Activated T-helper 1 cell treated with Interleukin-2 at 50 U/mL for 16 hours (primary cell): ENCODE data around the gene SPRR1A.

Source experiments
- DNase-seq: peaks from one replicate; pipeline ENCODE4 v3.0.0-alpha.2; 2020; ENCODE audit warnings: low read depth

Gene SPRR1A, protein sequence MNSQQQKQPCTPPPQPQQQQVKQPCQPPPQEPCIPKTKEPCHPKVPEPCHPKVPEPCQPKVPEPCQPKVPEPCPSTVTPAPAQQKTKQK

DNA sequence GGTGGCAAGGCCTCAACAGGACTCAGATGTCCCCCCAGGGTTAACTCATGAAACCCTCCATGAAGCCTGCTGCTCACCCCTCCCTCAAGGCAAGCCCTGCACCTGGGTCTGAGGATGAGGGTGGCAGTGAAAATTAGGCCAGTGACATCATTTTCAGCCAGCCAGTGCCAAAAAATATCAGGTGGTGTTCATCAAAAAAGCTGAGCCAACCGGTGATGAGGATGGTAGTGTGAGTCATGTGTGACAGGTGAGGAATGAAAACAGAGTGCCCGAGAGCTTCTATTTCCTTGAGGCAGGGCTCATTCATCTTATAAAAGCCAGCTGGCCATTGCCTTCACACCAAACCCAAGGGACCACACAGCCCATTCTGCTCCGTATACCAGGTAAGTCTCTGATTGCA lies at the start of gene SPRR1A:
TSS of gene SPRR1A (plus strand) at position 339 of the 400 bp plus-strand sequence. CDS start 1,150 bp downstream, outside the sequence.
- DNase-seq: no peak

DNA sequence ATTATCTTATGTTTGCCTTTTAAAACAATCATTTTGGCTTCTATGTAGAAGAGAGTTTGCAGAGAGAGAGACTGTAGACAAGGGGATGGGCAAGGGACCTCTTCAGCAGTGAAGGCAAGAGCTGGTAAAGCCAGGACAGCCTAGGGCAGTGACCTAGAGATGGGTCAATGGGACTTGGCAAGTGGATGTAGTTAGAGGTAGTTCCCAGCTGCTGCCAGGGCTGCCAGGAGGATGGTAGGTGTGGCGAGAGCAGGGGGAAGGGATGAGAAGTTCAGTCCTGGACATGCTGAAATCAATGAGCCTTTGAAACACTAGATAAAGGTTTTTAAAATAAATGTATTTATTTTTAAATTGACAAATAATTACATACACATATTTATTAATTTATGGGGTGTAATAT lies 43.3 kb upstream of the SPRR1A start:
- no peak for DNase-seq

DNA sequence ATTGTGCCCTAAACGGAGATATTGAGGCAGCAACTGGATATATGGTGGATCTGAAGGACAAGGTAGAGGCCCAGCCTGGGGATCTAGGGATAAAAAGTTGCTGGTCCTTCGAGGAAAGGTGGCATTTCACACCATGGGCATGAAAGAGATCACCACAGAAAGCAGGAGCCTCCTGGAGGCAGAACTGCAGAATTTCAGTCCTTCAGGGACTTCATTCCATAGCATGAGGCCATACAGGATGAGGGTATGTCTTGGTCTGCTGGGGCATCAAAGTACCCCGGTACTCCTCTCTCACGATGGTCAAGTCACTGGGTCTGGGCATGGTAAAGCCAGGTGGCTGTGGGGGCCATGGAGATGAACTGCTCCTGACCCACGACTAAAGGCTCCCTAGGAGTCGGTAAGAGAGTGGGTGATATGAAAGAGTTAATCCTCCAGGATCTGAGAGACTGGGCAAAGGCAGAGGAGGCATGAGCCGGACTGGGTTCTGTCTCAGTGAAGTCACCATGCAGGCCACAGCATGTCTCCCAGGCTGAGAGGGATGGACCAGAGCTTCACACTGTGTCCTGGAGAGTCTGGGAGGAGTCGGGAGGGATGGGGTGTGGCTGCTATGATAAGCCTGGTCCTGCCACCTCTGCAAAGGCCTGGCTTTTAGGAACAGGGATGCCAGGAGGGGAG lies 42.7 kb upstream of the SPRR1A start:
- no peak for DNase-seq

DNA sequence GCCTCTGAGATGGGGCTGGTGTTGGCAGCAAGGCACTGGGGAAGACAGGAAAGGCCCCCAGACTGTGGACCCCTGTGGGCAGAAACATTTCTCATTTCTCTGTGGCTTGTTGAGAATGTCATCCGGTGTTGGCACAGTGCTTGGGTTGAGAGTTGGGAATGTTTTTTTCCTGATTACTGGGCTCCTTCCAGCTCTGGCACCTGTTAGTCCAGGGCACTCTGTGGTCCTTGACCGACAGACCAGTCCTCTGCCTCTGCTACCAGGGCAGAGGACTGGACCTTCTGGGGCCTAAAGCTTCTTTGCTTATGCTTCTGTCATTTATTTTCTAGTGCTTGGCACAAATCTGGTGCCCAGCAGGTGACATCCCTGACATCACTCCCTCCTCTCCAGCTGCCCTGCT lies 41.7 kb upstream of the SPRR1A start:
- DNase-seq: no peak

DNA sequence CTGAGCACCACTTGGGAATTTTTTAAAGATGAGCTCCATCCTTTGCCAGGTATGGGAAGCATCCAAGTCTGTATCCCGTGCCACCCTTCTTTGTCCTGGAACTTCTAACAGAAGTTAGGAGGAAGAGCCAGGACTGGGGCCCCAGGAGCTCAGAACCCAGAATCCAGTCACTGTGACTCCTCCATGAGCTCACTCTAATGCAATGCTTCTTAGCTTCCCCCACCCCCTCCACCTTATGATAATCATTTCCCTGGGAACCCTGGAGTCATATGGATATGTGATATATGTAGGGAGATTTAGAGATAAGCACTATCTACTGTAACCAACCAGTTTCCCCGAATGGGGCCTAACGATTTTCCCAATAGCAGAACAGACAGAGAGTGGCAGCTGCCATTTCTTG lies 37.6 kb upstream of the SPRR1A start:
- DNase-seq: no peak

DNA sequence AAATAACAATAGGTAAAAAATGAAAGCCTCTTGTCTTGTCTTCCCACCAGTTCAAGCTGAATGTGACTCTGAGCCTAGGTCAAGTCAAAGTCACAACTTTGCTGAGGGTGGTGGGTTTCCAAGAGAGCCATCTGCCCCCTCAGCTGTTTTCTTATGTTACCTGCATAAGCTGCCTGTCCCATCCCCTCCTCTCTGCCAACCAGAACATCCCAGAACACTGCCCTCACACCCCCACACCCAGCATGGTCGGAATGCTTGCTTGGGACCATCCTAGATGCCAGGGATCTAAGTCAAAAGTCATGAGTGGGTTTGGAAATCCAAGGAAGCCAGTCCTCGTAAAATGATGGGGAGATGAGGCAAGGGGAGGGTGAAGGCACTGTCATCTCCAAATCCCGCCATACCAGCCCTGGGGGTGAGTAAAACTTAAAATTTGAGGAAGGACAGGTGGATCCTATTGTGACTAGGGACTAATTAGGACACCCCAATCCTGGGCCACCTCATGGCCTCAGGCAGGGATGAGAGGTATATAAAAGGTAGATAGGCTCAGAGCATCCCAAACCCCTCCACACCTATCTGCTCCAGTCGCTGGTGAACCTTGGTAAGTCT lies 37.1 kb upstream of the SPRR1A start, which contains the start of gene SPRR5:
TSS of gene SPRR5 (plus strand) at position 556 of the 606 bp plus-strand sequence. CDS start 1,349 bp downstream, outside the sequence.
- DNase-seq: no peak

DNA sequence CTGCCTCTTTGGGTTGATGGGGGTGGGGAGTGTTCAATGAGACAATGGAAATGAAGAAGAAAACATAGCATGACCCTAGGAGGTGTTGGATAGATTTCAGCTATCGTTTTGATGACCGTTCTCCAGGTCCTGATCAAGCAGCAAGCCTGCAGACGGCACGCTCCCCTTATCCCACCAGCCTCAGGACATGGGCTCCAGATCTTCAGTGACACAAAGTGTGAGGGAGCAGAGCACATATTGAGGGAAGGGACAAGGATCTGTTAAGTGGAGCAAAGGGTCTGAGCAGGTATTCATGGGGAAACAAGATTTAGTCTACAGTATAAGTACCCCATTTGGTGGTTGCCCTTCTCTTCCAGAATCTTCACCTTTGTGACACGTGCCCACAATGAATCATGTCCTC lies 32.2 kb upstream of the SPRR1A start:
- no peak for DNase-seq

DNA sequence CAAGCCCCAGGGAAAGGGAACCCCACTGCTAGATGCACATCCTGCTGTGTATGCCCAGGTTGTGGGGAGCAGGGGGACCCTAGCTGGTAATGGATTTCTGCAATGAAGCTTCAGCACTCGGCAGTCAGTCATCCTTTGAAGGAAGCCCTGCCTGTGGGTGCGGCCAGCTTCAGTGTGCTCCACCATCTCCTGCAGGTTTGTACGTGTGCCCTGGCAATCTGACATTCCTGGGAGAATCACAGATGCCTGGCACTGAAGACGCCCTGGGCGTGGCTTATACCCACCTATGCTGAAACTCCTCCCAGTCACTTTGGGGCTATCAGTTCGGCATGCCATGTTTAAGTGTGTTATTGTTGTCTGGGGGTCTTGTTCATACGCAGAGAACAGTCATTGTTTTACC lies 30.1 kb upstream of the SPRR1A start:
- DNase-seq: no peak

DNA sequence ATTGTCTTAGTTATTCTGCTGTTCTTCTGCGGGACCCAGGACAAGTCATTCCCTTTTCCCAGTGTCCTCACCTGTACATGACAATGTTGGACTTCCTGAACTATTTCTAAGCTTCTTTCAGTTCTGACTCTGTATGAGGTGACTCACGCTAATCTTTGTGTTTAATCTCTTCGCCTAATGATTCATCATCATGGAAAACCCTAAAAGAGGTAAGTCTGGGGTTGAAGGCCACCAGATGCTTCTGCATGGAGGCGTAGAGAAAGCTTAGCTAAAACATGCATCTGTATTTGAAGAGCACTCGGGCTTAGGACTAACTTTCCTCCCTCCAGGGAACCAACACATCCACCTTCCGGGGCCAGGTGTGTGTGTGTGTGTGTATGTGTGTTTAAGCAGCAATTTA lies 29.4 kb upstream of the SPRR1A start:
- no peak for DNase-seq

DNA sequence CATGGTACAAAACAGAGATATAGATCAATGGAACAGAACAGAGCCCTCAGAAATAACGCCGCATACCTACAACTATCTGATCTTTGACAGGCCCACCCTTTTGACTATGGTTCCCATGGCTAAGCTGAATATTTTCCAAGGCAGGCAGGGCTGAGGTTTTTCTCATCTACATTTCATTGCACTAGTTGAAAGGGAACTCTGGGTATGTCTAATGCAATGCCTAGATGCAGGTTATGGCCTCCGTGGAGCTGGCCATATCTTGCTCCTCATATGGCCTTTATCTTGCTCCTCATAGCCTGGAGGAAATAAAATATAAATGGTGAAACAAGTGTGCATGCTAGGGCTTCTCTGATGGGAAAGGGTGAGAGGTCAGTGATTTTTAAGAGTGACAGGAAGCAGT lies 26.3 kb upstream of the SPRR1A start:
- DNase-seq: no peak

DNA sequence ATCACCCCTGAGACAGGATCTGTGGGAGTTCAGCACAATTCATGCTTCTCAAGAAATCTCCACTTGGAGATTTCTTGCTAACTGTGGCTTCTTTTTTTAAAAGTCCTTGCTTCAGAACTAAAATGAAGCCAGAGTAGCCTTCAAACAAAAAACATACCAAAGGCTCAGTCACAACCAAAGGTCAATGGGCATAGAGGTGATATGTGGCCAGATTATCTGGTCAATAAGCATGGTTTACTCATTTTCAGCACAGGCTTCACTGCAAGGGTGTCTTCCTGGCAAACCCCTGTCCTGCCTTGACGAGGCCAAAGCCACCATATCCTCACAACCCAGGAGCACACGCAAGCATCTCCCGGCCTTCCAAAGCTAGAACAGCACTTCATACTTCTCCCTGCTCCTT lies 24.6 kb upstream of the SPRR1A start:
- no peak for DNase-seq

DNA sequence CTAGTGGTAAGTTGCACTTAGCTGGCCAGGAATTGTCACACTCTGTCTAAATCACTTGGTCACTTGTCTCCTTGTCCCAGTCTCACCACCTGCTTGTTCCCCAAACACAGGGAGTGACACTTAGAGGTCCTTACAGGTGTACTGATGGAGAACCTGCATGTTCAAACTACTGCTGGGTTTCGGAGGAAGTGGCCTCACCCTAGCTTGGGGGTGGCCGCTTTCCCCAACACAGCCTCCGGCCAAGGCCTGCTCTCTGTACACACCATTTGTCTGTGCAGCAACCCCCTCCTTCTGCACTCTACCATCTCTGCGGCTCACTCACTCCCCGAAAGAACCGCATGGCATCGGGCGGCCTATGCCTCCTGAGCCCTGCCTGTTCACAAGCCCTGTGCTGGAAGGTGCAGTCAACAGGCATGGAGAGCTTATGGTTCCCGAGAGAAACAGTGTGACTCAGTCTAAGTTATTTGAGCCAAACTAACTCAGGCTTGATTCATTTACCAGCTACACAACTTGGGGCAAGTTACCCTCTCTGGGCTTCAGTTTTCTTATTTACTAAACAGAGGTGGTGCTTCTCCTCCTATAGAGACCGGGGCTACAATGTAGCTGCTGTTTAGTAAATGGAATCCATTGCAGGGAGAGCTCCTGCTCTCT lies 24.0 kb upstream of the SPRR1A start:
- DNase-seq: no peak

DNA sequence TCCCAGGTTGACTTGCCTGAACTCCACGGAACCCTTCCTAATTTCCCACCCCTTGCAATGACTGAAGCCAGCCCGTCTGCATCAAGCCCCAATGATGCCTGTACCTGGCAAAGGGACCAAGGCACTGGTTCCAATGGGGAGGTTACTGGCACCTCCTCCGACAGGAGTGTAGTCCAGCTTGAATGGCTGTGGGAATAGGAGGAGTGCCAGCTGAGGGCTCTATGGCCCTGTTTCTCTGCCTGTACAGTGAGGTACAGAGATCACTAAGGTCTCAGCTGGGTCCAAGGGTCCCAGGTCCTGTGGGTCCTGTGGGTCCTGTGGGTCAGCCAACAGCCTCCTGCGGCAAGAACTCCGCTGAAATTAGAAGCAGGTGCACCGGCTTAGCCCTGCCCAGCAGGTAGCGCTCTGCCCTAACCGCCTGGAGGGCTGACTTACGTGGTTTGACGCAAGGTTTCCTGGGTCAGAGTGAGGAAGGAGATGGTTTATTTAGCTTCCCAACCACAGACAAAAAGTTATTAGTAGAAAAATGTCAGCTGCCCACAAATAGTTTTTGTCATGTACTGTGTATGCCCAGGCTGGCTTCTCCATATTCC lies 23.3 kb upstream of the SPRR1A start:
- no peak for DNase-seq

DNA sequence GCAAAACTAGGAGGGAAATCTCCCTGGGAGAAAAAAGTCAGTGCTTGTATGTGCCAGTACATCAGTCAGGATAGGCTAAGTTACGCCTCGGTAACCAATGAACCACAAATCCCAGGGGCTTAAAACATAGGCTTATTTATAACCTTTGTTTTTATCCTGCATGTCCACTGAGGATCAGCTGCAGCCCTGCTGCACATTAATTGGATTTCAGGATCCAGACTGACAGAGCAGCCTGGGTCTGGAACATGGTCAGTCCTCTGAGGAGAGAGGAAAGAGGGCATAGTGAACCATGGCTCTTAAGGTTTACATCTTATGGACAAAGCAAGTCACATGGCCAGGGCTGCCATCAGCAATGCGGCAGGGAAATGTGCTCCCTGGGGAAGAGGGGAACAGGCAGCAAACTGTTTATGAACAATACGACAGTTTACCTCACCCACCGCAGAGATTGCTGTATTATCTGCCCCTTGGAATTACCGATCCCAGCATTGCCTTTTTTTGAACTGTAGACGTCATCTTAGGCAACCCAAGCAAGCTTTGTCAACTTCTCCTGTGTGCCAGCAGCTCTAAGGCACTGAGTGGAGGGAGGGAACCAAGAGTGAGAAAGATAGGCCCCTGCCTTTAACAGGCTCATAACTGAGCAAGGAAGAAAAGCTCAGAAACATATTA lies 22.5 kb upstream of the SPRR1A start:
- no peak for DNase-seq

DNA sequence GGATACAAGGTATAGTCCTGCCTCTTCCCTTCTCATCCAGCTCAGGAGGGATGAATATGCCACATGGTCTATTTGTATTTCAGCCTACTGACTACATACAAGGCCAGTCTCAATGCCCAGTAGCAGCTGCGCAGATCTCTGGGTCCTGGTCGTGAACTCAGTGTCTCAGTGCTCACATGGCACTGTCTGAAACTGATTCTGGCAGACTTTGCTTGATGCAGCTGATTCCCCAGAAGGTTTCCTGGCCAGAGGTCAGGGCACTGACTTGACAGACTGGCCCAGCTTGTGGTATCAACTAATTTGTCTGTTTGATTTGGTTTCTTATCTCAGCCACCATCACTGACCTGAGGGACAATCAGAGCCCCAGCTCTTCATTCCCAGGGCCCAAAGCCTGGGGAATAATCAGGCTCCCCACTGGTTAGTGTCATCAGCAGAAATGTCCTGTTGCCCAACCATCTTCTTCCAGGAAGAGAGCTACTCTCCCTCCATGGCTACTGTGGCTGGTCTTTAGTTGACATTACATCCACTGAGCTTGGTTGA lies 20.9 kb upstream of the SPRR1A start:
- no peak for DNase-seq

DNA sequence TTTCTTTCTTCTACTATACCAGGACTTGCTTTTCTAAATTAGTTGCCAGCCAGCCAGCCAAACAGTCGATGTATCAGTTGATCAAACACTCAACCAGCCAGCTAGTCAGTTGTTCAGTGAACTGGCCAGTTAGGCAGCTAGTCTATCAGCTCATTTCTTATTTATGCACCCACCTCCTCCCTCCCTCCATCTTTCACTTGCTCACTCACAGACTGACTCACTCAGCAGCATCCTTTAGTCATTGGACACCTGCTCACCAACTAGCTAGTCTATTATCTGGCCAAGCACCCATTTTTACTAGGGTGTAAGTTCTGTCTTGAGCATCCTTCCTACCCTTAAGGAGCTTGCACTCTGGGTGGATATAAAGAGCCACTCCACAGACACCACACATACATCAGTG lies 19.3 kb upstream of the SPRR1A start:
- no peak for DNase-seq

DNA sequence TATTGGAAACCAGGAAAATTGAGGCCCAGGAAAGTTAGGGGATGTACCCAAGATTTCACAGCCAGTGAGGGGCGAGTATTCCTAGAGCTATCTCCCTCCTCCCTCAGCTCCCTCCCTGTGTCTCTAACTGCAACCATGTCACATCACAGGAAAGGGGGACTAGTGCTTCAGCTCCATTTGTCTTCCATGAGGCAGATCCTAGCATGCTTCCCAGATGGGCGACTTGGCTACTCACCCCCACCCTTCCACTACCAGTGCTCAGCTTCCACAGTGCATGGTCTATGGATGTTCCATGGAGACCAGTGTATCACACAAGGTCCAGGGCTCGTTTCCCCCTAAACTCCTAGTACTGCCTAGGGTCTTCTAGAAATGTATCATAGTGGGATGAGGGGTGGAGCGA lies 18.0 kb upstream of the SPRR1A start:
- DNase-seq: no peak

DNA sequence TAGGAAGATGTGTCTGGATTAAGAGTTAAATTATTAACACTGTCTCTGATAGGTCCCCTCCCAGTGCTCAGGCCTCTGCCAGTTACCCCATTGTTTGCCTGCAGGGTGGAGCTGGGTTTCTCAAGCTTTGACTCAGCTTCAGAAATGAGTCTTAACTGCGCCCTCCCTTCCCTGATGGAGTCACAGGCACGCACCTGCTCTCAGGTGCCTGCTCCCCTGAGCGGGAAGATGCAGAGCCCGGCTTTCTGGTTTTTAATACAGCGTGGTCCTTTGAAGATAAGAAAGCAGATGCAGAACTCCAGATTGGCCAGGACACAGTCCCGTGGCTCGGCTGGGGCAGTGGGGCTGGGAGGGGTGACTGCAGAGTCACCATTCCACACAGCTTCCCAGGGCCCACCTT lies 16.7 kb upstream of the SPRR1A start:
- DNase-seq: no peak

DNA sequence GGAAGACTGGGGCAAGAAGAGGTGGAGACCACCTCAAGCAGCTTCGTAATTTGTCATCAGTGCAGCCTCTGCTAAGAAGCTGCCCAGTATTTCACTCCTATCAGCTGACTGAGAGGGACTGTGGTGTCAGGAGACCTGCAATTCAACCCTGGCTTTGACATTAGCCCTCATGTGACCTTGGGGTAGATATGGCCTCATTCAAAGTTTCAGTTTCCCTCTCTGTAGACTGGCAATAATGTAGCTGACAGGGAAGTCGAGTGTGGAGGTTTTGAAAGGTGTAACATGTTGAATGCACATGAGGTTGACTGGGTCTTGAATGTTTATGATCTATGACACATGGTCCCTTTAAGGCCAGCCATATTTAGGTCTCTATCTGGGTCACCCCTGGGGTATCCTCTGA lies 15.6 kb upstream of the SPRR1A start:
- DNase-seq: no peak

DNA sequence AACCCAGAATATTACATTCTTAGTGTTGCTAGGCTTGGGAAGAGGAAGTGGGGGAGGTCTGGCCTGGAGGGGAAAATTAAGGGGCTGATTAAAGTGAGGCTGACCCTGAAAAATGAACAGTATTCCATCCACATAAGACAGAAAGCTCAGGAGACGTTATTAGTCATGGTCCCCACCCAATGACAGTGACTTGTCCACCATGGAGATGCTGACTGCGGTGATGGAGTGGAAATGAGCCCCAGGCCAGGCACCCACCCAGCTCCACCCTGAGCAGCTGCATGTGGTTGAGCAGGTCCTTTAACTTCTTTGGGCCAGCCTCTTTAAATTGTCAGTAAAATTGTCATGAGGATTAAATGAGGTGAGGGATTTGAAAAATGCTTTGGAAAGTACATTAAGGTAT lies 14.8 kb upstream of the SPRR1A start:
- DNase-seq: no peak

DNA sequence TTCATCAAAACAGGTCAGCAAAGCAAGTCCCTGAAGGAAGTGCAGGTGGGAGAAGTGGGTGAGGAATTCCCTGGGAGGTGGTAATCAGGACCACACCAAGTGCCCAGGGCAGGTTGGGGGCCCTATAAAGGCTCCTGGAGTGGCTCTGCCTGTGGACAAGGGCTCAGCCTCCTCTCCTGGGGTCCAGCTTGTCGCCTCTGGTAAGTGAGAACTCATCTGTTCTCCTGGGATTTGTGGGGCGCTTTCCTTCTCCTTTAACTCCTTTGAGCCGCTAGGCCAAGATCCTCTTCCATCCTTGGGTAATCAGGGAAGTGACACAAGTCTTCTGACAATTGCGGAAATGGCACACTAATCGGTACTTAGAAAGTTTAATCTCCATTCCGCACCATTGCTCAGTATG lies 13.4 kb upstream of the SPRR1A start, which contains the start of gene SPRR4:
TSS of gene SPRR4 (plus strand) at position 154 of the 400 bp plus-strand sequence. CDS start 1,243 bp downstream, outside the sequence.
- DNase-seq: no peak
